Loucy (cell line): ENCODE results near the gene COL5A1.

Experiments
- H2AFZ ChIP-seq: fragments of 200-600 bp; sonication (generic); 2 replicates; pipeline ENCODE4 v1.6.0; 2016; ENCODE audit warnings: antibody characterized with exemption, mild to moderate bottlenecking, low read length, moderate library complexity
- H3F3A ChIP-seq: fragments of 200-600 bp; 2 replicates; pipeline ENCODE4 v1.6.0; 2016; ENCODE audit warnings: antibody characterized with exemption, low read depth, mild to moderate bottlenecking
- H3K27me3 ChIP-seq: fragments of 200-600 bp; sonication (generic); 2 replicates; pipeline ENCODE4 v1.6.1; 2014; ENCODE audit warnings: low read length, mild to moderate bottlenecking; ENCODE audit not compliant: insufficient read depth, poor library complexity, severe bottlenecking
- H3K36me3 ChIP-seq: fragments of 200-600 bp; sonication (generic); 2 replicates; pipeline ENCODE4 v1.6.1; 2016; ENCODE audit warnings: low read length; ENCODE audit not compliant: insufficient read depth
- H3K4me1 ChIP-seq: fragments of 200-600 bp; sonication (generic); 2 replicates; pipeline ENCODE4 v1.5.1; 2014; ENCODE audit warnings: low read length, mild to moderate bottlenecking; ENCODE audit not compliant: insufficient read depth, poor library complexity, severe bottlenecking
- H3K4me2 ChIP-seq: fragments of 200-600 bp; sonication (generic); 2 replicates; pipeline ENCODE4 v1.6.0; 2014; ENCODE audit warnings: antibody characterized with exemption, low read length, low read depth, mild to moderate bottlenecking; ENCODE audit not compliant: poor library complexity, severe bottlenecking
- H3K4me3 ChIP-seq: fragments of 200-600 bp; sonication (generic); 2 replicates; pipeline ENCODE4 v1.5.1; 2014; ENCODE audit warnings: low read length, mild to moderate bottlenecking, mixed read lengths; ENCODE audit not compliant: poor library complexity, severe bottlenecking
- H3K79me2 ChIP-seq: fragments of 200-600 bp; sonication (generic); 2 replicates; pipeline ENCODE4 v1.6.1; 2014; ENCODE audit warnings: low read length; ENCODE audit not compliant: insufficient read depth
- H3K9ac ChIP-seq: fragments of 200-600 bp; sonication (generic); 2 replicates; pipeline ENCODE4 v1.6.0; 2014; ENCODE audit warnings: mild to moderate bottlenecking, low read depth, low read length, moderate library complexity; ENCODE audit not compliant: poor library complexity, severe bottlenecking
- H3K9me2 ChIP-seq: fragments of 200-600 bp; sonication (generic); replicated peaks from 2 replicates; pipeline ENCODE4 v1.6.1; 2016; ENCODE audit warnings: low read depth, low read length, mixed read lengths
- H3K9me3 ChIP-seq: fragments of 200-600 bp; sonication (generic); 2 replicates; pipeline ENCODE4 v1.6.1; 2014; ENCODE audit warnings: mild to moderate bottlenecking, antibody characterized with exemption, low read length, low read depth; ENCODE audit not compliant: insufficient read depth
- H4K20me1 ChIP-seq: fragments of 200-600 bp; sonication (generic); 2 replicates; pipeline ENCODE4 v1.6.0; 2014; ENCODE audit warnings: antibody characterized with exemption, low read length, mild to moderate bottlenecking; ENCODE audit not compliant: insufficient read depth, poor library complexity, severe bottlenecking
- CTCF ChIP-seq: fragments of 200-600 bp; sonication (generic); conservative IDR thresholded peaks from 2 replicates; pipeline ENCODE4 v1.5.1; 2014; ENCODE audit warnings: mild to moderate bottlenecking, antibody characterized with exemption, low read length
- EZH2phosphoT487 ChIP-seq: fragments of 200-600 bp; IDR thresholded peaks from 2 replicates; pipeline ENCODE4 v1.6.1; 2018; ENCODE audit warnings: antibody characterized with exemption, mild to moderate bottlenecking, moderate library complexity, borderline replicate concordance

COL5A1 gene

GRCh38 chr9:134785325-134786108 lies 143.9 kb downstream of the COL5A1 start:
- H3K4me3 ChIP-seq = no peak overlapping the region
- no peaks in the 10 kb centered on the region for H3K36me3 ChIP-seq

GRCh38 chr9:134787601-134788531 lies 146.3 kb downstream of the COL5A1 start:
- H4K20me1 ChIP-seq = no peaks in the 10 kb centered on the region
- TF ChIP-seq CTCF = no peak
- no peak for TF ChIP-seq EZH2phosphoT487
- no peaks in the 10 kb centered on the region for H3K9me2 ChIP-seq
- no peak overlapping the region for H2AFZ ChIP-seq
- no peak overlapping the region for H3K4me3 ChIP-seq
- no peaks in the 10 kb centered on the region for H3K4me1 ChIP-seq
- no peaks in the 10 kb centered on the region for H3K79me2 ChIP-seq
- no peak overlapping the region for H3K4me2 ChIP-seq
- no peaks in the 10 kb centered on the region for H3K9me3 ChIP-seq
- H3K9ac ChIP-seq = no peak overlapping the region
- H3K36me3 ChIP-seq = no peaks in the 10 kb centered on the region
- no peaks in the 10 kb centered on the region for H3K27me3 ChIP-seq
- H3F3A ChIP-seq = no peaks in the 10 kb centered on the region

More at GRCh38 chr9:134785325-134786108, 143.9 kb downstream of the COL5A1 start:
- Histone ChIP-seq H3K9me2 (no peaks in the 10 kb centered on the region), H3K79me2 (no peaks in the 10 kb centered on the region), H3K9ac (no peak overlapping the region), H3K9me3 (no peaks in the 10 kb centered on the region), H4K20me1 (no peaks in the 10 kb centered on the region), H3K4me2 (no peak overlapping the region), H3F3A (no peaks in the 10 kb centered on the region), H3K27me3 (no peaks in the 10 kb centered on the region), H3K4me1 (no peaks in the 10 kb centered on the region), H2AFZ (no peak overlapping the region)
- TF ChIP-seq CTCF (no peak), EZH2phosphoT487 (no peak)

GRCh38 chr9:134789168-134789567 lies 147.6 kb downstream of the COL5A1 start:
- Histone ChIP-seq H3K79me2 (no peaks in the 10 kb centered on the region), H3K9me3 (no peaks in the 10 kb centered on the region), H3K9ac (no peak overlapping the region), H3K36me3 (no peaks in the 10 kb centered on the region), H2AFZ (no peak overlapping the region), H4K20me1 (no peaks in the 10 kb centered on the region), H3F3A (no peaks in the 10 kb centered on the region), H3K4me2 (no peak overlapping the region), H3K9me2 (no peaks in the 10 kb centered on the region), H3K27me3 (no peaks in the 10 kb centered on the region), H3K4me3 (no peak overlapping the region), H3K4me1 (no peaks in the 10 kb centered on the region)
- TF ChIP-seq CTCF = no peak
- TF ChIP-seq EZH2phosphoT487 = no peak
